Left lung (tissue), 10 donors: ENCODE data around the gene CACNB1. TPM values are rescaled to one million over a fixed set of nuclear protein-coding genes. Genes with fewer than 3 reads are reported as not detected.

Source experiments
- ATAC-seq: fragments of 200-7000 bp; cut with Tn5 transposase; one replicate; pipeline ENCODE4 v1.9.1; 2020; ENCODE audit warnings: moderate library complexity
- DNase-seq, 4 donors: peaks; one replicate each; pipeline ENCODE4 v3.0.0-alpha.2; 2013 to 2020
- H3K27ac ChIP-seq, 2 donors: fragments of 200-600 bp; sonication (generic) in 1 of 2; one replicate each; pipeline versions ENCODE4 v1.5.0 to v1.8.0; 2020 to 2021
- H3K27me3 ChIP-seq, 2 donors: fragments of 200-600 bp; sonication (generic) in 1 of 2; one replicate each; pipeline versions ENCODE4 v1.5.0 to v1.8.0; 2020 to 2021
- H3K36me3 ChIP-seq, 2 donors: fragments of 200-600 bp; sonication (generic) in 1 of 2; one replicate each; pipeline versions ENCODE4 v1.5.0 to v1.8.0; 2020 to 2021
- H3K4me1 ChIP-seq, 2 donors: fragments of 200-600 bp; one replicate each; pipeline ENCODE4 v1.8.0; 2021
- H3K4me3 ChIP-seq, 2 donors: fragments of 200-600 bp; sonication (generic) in 1 of 2; one replicate each; pipeline versions ENCODE4 v1.5.0 to v1.8.0; 2020 to 2021; ENCODE audit warnings: mild to moderate bottlenecking in 1 of 2
- H3K9me3 ChIP-seq, 2 donors: fragments of 200-600 bp; sonication (generic) in 1 of 2; one replicate each; pipeline versions ENCODE4 v1.5.0 to v1.8.0; 2020 to 2021
- CTCF ChIP-seq, 2 donors: fragments of 200-600 bp; sonication (generic) in 1 of 2; IDR thresholded peaks; one replicate each; pipeline versions ENCODE4 v1.5.0 to v1.8.0; 2021; ENCODE audit warnings: antibody characterized with exemption in 2 of 2
- intact Hi-C, 2 donors: fragments of 100-400 bp; cut with DNase I; formaldehyde crosslinking; loops; one replicate each; pipeline versions ENCODE4 v1.11.2 to v1.14.2; 2022
- polyA plus RNA-seq, 6 donors: library from polyadenylated mRNA; unstranded; fragments of 120-200 nt; gene quantifications; one replicate each; pipeline ENCODE4 v1.2.1, GENCODE V29; 2013; ENCODE audit not compliant: insufficient read length in 6 of 6
- total RNA-seq, 2 donors: library from RNA; stranded (reverse); fragmentation: NEBNext Ultra II Directional; extraction: Animal tissue kit (Norgen Biotek cat#: 25700); gene quantifications; one replicate each; pipeline ENCODE4 v1.2.1, GENCODE V29; 2021
- donor health status: DM: no; HTN: yes; CAD: no.
- donor health status: DM: no; HTN: no; CAD: no.

Gene CACNB1
- total and polyA plus RNA-seq, 8 donors: 9.4 to 31.4 (median 13.3) TPM

GRCh38 chr17:39225308-39225958 is 28.0 kb upstream of the CACNB1 start, which contains the start of gene STAC2:
STAC2 (minus strand) TSS chr17:39225945; CDS start chr17:39225502, 443 bp downstream.
- H3K4me1 ChIP-seq: peaks cover 12 to 20% of the 10 kb centered on the region in 2 donors
- peaks cover 30 to 83% of the 10 kb centered on the region in 2 donors for H3K27me3 ChIP-seq
- no peak for DNase-seq
- peak within 1 kb of the TSS; percentile 12 to 30 for H3K4me3 ChIP-seq
- H3K36me3 ChIP-seq: no peaks in the 10 kb centered on the region
- no peak within 1 kb of the TSS for H3K27ac ChIP-seq
- intact Hi-C loops: no loop called here
- TF ChIP-seq CTCF (IDR thresholded peaks at IDR 0.05): no peak
- no peaks in the 10 kb centered on the region for H3K9me3 ChIP-seq
- peak; percentile 34 for ATAC-seq

- DNase-seq: no peak
- intact Hi-C loops: no loop called here
- Histone ChIP-seq H3K4me3 (peak overlapping the region in 1 of 2 donors; percentile 30), H3K36me3 (no peaks in the 10 kb centered on the region), H3K9me3 (no peaks in the 10 kb centered on the region), H3K4me1 (peaks cover 12 to 20% of the 10 kb centered on the region in 2 donors), H3K27ac (no peak overlapping the region), H3K27me3 (peaks cover 30 to 83% of the 10 kb centered on the region in 2 donors)
- TF ChIP-seq CTCF (IDR thresholded peaks at IDR 0.05): no peak
- peak; percentile 37 for ATAC-seq
These were observed 27.4 kb upstream of the CACNB1 start for GRCh38 chr17:39224778-39225307.

- H3K27me3 ChIP-seq: peaks cover 30 to 83% of the 10 kb centered on the region in 2 donors
- H3K4me1 ChIP-seq: peaks cover 12 to 20% of the 10 kb centered on the region in 2 donors
- no peaks in the 10 kb centered on the region for H3K36me3 ChIP-seq
- no peak overlapping the region for H3K4me3 ChIP-seq
- no peak for TF ChIP-seq CTCF (IDR thresholded peaks at IDR 0.05)
- DNase-seq: no peak
- intact Hi-C loops: no loop called here
- H3K9me3 ChIP-seq: no peaks in the 10 kb centered on the region
- H3K27ac ChIP-seq: no peak overlapping the region
- no peak for ATAC-seq
These were observed 26.7 kb upstream of the CACNB1 start for GRCh38 chr17:39223907-39224777.

- H3K4me3 ChIP-seq: no peak overlapping the region
- H3K4me1 ChIP-seq: peaks cover 12 to 20% of the 10 kb centered on the region in 2 donors
- no peaks in the 10 kb centered on the region for H3K9me3 ChIP-seq
- H3K36me3 ChIP-seq: no peaks in the 10 kb centered on the region
- H3K27me3 ChIP-seq: peaks cover 30 to 83% of the 10 kb centered on the region in 2 donors
- DNase-seq (no peak), ATAC-seq (no peak)
- intact Hi-C loops: no loop called here
- TF ChIP-seq CTCF (IDR thresholded peaks at IDR 0.05): no peak
- no peak overlapping the region for H3K27ac ChIP-seq
These were observed 25.7 kb upstream of the CACNB1 start for GRCh38 chr17:39222866-39223834.
